Sciatic nerve (tissue), 2 donors: ENCODE measurements around the gene PCDHGC5. TPM values are rescaled to one million over a fixed set of nuclear protein-coding genes. Genes with fewer than 3 reads are reported as not detected.

Experiments
- ATAC-seq: fragments of 200-7000 bp; cut with Tn5 transposase; one replicate; pipeline ENCODE4 v1.9.1; 2020; ENCODE audit warnings: mild to moderate bottlenecking, moderate library complexity
- DNase-seq: peaks from one replicate; pipeline ENCODE4 v3.0.0-alpha.2; 2020; ENCODE audit warnings: low spot score
- intact Hi-C: fragments of 100-400 bp; cut with DNase I; formaldehyde crosslinking; loops from one replicate; pipeline ENCODE4 v1.14.2; 2022
- total RNA-seq: library from RNA; stranded (reverse); fragmentation: NEBNext Ultra II Directional; extraction: Animal tissue kit (Norgen Biotek cat#: 25700); gene quantifications from one replicate; pipeline ENCODE4 v1.2.1, GENCODE V29; 2021
- donor health status: DM: no; HTN: no; CAD: no.
- donor health status: DM: no; HTN: no; CAD: no.

The PCDHGC5 gene
- total RNA-seq, 1 donor from 2014 or later, result 3.8 TPM

- intact Hi-C loops, result no loop called here
- DNase-seq (no peak), ATAC-seq (no peak)
These were observed 22.1 kb downstream of the PCDHGC5 start for GRCh38 chr5:141510850-141511601.

GRCh38 chr5:141511771-141512325 lies 23.0 kb downstream of the PCDHGC5 start:
- intact Hi-C loops, result no loop called here
- DNase-seq (no peak), ATAC-seq (no peak)

- ATAC-seq, result no peak
- intact Hi-C loops, result no loop called here
- peak; percentile 88 for DNase-seq
These were observed 23.6 kb downstream of the PCDHGC5 start for GRCh38 chr5:141512390-141512910.

GRCh38 chr5:141512911-141513626 lies 24.2 kb downstream of the PCDHGC5 start:
- ATAC-seq, result peak; percentile 22
- intact Hi-C loops, result no loop called here
- DNase-seq, result peak; percentile 70

GRCh38 chr5:141513627-141514329 lies 24.9 kb downstream of the PCDHGC5 start:
- intact Hi-C loops, result no loop called here
- DNase-seq, result peak; percentile 87
- ATAC-seq, result peak; percentile 76

- no peak for DNase-seq
- intact Hi-C loops, result no loop called here
- ATAC-seq, result peak; percentile 25
These were observed 25.7 kb downstream of the PCDHGC5 start for GRCh38 chr5:141514330-141515133.

- intact Hi-C loops, result no loop called here
- DNase-seq (no peak), ATAC-seq (no peak)
These were observed 26.3 kb downstream of the PCDHGC5 start for GRCh38 chr5:141515141-141515540.

GRCh38 chr5:141515946-141516671 lies 27.2 kb downstream of the PCDHGC5 start:
- intact Hi-C loops, result no loop called here
- ATAC-seq (no peak), DNase-seq (no peak)

GRCh38 chr5:141516672-141517025 lies 27.8 kb downstream of the PCDHGC5 start:
- DNase-seq (no peak), ATAC-seq (no peak)
- intact Hi-C loops, result no loop called here

GRCh38 chr5:141517312-141517711 lies 28.4 kb downstream of the PCDHGC5 start:
- ATAC-seq, result no peak
- DNase-seq, result no peak
- intact Hi-C loops, result no loop called here

- DNase-seq, result no peak
- no peak for ATAC-seq
- intact Hi-C loops, result no loop called here
These were observed 29.2 kb downstream of the PCDHGC5 start for GRCh38 chr5:141517880-141518617.

- no peak for DNase-seq
- no peak for ATAC-seq
- intact Hi-C loops, result no loop called here
These were observed 29.7 kb downstream of the PCDHGC5 start for GRCh38 chr5:141518618-141519015.

GRCh38 chr5:141519605-141520565 lies 31.0 kb downstream of the PCDHGC5 start:
- ATAC-seq, result no peak
- no peak for DNase-seq

GRCh38 chr5:141521244-141521781 lies 32.4 kb downstream of the PCDHGC5 start:
- intact Hi-C loops, result no loop called here
- DNase-seq, result no peak
- ATAC-seq, result peak; percentile 87

More at GRCh38 chr5:141519605-141520565, 31.0 kb downstream of the PCDHGC5 start:
- intact Hi-C loops, result no loop called here

GRCh38 chr5:141522301-141522700 lies 33.4 kb downstream of the PCDHGC5 start:
- intact Hi-C loops, result no loop called here
- ATAC-seq (no peak), DNase-seq (no peak)

GRCh38 chr5:141523991-141524390 lies 35.1 kb downstream of the PCDHGC5 start:
- DNase-seq, result no peak
- ATAC-seq, result no peak
- intact Hi-C loops, result no loop called here
